SKM-1 (cell line): ENCODE measurements around the gene DNMT3L.
"Not testable (repeated sequence)": the region's sequence is repeated elsewhere in the genome, so short reads cannot be mapped to it uniquely, and the experiment has no call there.

Source experiments
- DNase-seq: peaks from one replicate; lab custom pipeline; 2025; ENCODE audit not compliant: unreplicated experiment; lab: John Stamatoyannopoulos, UW

The DNMT3L gene

DNA sequence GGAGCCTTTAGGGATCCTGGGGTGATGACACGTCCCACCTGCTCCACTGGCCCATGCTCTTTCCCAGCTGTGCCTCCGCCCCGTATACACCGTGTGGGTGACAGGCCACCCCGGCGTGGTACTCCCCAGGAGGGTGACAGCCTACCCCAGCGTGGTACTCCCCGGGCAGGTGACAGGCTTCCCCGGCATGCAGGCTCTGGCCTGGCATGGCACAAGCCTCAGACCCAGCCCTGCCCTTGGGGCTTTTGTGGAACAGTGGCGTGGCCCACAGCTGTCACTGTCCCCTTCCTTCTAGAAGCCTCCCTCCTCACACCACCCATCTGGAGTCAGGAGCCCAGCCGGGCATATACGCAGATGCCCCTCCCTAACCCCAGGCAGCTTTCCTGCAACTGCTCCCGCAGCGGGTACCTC, 33.5 kb upstream of the DNMT3L start:
- DNase-seq = no peak

- no peak for DNase-seq
Observed at GRCh38 chr21:44294391-44295162, 32.9 kb upstream of the DNMT3L start.

- DNase-seq = no peak
Observed at GRCh38 chr21:44293551-44294231, 32.0 kb upstream of the DNMT3L start.

GRCh38 chr21:44292812-44293195, 31.1 kb upstream of the DNMT3L start:
- DNase-seq = no peak

- no peak for DNase-seq
Observed at GRCh38 chr21:44291936-44292811, 30.5 kb upstream of the DNMT3L start.

GRCh38 chr21:44291078-44291935, 29.6 kb upstream of the DNMT3L start:
- DNase-seq = no peak

DNA sequence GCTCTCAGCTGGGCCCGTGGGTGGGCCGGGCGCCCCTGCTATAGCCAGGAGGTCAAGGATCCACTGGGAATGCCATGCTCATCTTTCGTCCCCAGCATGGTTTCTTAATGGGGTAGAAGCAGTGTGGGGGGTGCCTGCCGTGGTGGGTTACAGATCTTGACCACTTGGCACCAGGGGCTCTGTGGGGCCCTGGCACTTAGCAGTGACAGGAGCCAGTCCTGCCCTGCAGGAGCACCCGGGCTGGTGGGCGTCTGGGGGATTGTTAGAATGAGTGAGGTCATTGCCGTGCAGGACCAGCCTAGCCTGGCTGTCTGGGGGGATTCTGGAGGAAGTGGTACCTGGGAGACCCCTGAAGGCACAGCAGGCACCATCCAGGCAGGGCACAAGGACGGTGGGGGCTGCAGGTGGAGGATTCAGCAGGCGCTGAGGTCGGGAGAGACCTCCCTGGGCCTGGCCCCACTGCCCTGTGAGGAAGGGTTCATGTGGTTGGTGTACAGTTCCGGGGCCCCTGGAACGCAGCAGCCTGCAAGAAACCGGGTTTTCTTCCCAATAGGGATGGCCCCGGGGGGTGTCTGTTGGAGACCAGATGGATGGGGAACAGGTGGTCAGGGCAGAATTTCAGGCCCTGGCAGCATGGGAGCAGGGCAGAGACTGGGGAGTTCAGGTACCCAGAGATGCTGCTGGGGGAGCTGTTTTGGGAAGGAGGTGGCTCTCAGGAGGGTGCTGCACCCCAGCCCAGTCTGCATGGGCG, 28.8 kb upstream of the DNMT3L start:
- DNase-seq = no peak

DNA sequence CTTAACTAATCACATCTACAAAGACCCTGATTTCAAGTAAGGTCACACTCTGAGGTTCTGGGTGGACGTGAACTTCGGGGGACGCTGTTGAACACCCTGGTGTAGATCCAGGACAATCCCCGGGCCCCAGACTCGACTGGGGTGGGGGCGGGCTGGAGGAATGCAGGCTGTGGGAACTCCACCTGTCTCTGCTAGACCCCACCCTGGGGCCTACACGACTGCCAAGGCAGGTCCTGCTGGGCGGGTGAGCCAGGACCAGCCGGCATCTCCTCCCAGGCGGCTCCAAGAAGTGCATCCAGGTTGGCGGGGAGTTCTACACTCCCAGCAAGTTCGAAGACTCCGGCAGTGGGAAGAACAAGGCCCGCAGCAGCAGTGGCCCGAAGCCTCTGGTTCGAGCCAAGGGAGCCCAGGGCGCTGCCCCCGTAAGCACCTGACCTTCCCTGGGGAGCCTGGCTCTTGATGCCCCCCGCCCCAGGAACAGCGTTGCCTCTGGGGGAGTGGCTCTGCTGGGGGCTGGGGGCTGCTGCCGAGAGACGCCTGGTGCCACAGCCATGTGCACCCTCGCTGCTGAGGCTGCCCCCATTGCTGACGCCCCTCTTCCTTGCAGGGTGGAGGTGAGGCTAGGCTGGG, 27.8 kb upstream of the DNMT3L start:
- no peak for DNase-seq

GRCh38 chr21:44288251-44289110, 26.8 kb upstream of the DNMT3L start:
- no peak for DNase-seq

GRCh38 chr21:44286716-44287632, 25.3 kb upstream of the DNMT3L start:
- no peak for DNase-seq

DNA sequence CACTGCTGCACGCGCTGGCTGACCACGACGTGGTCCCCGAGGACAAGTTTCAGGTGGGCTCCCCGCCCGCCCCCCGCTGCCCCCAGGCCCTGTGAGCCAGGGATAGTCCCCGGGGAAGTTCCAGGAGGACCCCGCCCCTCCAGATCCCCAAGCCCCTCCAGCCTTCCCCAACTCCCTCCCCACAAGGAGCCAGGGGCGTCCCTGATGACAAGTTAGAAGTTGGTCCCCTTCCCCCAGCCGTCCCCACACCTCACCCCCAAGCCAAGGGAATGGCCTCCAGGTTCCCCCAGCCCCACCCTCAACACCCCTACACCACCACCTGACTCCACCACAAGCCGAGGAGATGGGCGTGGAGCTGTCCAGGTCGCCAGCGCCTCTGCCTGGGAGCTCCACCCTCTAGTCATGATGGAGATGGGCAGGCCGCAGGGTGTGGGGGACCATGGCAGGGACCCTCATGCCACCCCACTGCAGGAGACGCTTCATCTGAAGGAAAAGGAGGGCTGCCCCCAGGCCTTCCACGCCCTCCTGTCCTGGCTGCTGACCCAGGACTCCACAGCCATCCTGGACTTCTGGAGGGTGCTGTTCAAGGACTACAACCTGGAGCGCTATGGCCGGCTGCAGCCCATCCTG, 24.5 kb upstream of the DNMT3L start:
- no peak for DNase-seq

DNA sequence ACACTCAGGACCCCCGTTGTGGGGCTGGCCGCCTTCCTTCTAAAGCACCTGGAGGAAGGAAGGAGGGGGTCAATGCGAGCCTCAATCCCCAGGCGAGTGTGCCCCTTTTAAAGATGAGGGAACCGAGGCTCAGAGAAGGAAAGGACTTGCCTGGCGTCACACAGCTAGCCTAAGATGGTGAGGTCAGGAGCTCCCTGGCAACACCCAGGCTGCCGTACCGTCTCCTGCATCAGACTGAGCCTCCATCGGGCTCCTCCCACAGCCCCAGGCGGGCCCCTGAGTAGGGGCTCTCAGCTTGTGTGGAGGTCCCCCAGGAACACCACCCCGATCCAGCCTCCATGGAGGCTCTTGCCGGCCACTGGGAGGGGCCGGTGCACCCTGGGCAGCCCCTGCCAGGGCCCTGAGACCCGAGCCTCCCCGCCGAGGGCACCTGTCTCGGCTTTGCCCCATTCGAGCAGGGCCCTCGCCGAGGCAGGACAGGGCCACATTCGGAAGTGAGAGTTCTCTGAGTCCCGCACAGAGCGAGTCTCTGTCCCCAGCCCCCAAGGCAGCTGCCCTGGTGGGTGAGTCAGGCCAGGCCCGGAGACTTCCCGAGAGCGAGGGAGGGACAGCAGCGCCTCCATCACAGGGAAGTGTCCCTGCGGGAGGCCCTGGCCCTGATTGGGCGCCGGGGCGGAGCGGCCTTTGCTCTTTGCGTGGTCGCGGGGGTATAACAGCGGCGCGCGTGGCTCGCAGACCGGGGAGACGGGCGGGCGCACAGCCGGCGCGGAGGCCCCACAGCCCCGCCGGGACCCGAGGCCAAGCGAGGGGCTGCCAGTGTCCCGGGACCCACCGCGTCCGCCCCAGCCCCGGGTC, 23.7 kb upstream of the DNMT3L start, which contains the start of gene AIRE:
AIRE (plus strand) TSS at position 739 of the 855 bp plus-strand sequence. CDS start 131 bp downstream, outside the sequence.
- DNase-seq = no peak

DNA sequence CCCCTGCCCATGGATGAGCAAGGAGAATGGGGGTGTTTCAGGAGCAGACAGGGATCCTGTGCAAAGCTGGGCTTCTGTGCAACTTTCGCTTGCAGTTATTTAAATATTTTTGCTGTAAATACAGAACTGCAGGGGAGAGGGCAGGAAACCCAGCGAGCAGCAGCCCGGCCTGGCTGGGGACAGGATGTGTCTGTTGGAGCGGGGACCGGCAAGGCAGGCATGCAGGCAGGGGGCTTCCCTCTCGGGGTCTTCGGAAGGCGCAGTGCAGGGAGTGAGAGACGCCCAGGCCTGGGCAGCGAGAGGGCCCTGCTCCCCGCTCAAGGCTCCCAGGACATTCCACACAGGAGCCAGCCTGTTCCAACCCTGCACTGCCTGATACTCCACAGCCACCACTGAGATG, 22.3 kb upstream of the DNMT3L start:
- no peak for DNase-seq

GRCh38 chr21:44283211-44283785, 21.6 kb upstream of the DNMT3L start:
- not testable (repeated sequence) for DNase-seq

GRCh38 chr21:44282370-44282769, 20.7 kb upstream of the DNMT3L start:
- no peak for DNase-seq

DNA sequence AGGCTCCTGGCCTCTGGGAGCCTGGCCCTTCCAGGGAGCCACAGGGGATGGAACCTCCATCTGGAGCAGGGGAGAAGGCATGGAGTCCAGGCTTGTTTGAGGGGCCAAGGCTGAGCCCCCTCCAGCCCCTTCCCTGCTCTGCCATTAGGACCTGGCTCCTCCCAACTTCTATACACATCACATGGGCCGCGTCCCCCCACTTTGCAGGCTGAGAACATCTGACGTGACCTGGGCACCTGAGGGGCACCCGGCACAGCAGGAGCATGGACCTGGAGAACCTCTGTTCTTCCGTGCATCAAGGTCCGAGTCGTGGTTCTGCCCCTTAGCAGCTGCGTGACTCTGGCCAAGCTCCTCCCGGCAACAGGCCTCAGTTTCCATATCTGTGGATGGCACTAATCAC, 20.1 kb upstream of the DNMT3L start:
- no peak for DNase-seq
